Activated CD8-positive, alpha-beta memory T cell treated with anti-CD3 and anti-CD28 coated beads, Interleukin-2, amount 50 U/mL, for 48 hours (primary cell): ENCODE results near the gene TTLL11.

Experiments used
- DNase-seq: peaks from one replicate; pipeline ENCODE4 v3.0.0-alpha.2; 2020

TTLL11 gene

DNA sequence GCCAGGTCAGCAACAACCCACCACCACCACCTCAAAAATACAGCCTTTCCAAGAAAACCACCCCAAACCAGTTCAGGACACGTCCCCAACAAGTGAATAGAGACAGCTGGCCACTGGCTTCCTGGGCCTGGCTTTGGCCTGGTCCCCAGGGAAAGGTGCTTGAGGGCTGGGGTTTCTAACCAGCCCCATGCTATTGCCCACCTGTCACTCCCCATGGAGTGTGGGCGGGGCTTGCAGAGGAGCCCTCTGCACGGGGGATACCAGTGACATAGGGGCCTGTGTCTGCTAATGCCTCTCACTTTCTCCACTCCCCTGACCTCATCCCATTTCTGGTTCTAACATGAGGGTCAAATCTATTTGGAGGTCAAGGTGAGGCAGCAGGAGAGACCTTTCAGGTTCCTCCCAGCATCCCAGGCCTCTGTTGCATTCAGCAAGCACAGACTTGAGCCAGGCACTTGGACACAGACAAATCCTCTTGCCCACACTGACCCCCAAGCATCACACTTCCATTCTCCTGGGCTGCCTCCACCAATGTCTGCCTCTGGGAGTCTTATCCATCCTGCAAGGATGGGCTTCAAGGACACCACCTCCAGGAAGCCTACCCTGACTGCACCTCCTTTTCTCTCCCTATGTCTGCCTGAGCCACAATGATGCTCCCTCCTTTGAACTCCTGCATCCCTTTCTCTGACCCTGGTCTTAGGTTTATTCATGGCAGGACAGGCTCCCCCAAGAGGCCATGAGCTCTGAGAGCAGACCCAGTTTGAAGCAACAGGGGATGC is 16.1 kb upstream of the TTLL11 start:
- DNase-seq = no peak

DNA sequence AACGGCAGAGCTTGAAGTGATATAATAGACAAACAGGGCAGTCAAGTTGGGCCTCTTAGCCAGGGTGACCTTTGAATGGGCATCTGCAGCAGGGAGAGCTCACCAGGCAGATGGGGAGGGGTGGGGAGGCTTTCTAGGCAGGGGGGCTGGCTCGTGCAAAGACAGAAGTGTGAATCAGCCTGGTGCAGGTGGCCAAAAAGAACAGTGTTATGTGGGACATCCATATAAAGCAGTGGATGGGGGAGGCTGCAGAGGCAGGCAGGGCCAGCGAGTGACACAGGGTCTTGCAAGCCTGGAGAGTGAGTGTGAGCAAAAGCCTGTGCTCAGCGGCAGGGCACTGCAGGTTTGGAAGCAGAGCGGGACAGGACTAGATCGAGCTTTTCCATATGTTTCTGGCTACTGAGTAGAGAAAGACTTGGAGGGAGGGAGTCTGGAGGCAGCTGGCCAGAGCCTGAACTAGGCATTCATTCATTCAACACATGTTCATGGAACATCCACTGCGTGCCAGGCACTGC is 14.2 kb upstream of the TTLL11 start:
- no peak for DNase-seq

- DNase-seq = no peak
These were observed 13.5 kb upstream of the TTLL11 start for GRCh38 chr9:122106576-122106975.

DNA sequence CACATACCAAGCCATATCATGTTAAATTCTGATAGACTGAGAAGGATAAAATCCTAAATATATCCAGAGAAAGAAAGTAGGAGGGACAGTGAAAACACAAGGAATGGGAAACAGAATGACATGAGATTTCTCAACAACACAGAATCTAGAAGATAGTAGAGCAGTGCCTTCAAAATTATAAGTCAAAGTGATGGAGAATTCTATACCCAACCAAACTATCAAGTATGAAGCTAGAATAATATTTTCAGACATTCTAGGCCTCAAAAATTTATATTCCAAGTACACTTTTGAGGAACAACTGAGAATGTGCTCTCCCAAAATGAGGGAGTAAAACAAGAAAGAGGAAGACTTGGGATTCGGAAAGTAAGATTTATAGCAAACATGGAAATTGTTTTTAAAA is 10.9 kb upstream of the TTLL11 start:
- no peak for DNase-seq

DNA sequence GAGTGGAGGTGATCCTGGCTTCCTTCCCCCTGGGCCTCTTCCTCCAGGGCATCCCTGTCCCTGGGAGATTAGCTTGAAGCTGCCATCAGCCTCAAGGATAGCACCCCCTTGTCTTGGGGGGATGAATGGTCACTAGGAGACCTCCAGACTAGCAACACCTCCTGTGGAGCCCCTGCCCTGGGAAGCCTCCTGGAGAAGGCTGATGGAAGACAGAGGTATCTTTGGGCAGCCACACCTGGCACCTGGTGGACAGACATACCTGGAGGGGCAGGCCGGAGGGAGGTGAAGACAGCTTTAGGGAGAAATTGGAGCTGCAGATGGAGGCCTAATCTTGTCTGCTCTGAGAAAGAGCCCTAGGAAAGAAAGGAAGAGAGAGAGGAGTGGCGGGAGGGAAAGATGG is 9.0 kb upstream of the TTLL11 start:
- peak; percentile 25 for DNase-seq

GRCh38 chr9:122100756-122101155 is 7.6 kb upstream of the TTLL11 start:
- peak; percentile 34 for DNase-seq

DNA sequence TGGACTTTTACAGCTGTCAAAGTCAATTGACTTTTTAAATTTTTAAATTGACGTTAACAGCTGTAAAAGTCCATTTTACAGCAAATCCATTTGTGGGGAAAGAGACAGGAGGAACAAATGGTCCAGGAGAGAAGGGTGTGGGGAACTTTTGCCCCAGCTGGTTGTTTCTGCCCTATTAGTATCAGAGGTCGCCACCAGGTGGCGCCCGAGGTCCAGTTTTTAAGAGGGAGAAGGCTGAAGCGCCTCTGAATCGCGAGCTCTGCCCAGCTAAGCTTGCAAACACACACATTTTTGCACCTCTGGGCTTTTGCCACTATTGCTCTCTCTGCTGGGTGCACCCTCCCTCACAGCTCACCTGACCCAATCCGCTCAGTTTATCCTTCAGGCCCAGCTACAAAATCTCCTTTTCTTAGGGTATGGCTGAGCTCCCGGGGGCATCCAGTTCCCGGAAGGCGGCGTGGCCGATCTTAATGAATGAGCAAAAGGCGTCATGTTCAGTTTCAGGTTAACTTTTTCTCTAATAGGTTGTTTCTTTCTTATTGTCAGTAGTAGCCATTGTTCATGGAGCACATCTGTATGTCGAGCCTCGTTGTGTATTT is 6.3 kb upstream of the TTLL11 start:
- peak; percentile 92 for DNase-seq

GRCh38 chr9:122097679-122098315 is 4.7 kb upstream of the TTLL11 start:
- no peak for DNase-seq

DNA sequence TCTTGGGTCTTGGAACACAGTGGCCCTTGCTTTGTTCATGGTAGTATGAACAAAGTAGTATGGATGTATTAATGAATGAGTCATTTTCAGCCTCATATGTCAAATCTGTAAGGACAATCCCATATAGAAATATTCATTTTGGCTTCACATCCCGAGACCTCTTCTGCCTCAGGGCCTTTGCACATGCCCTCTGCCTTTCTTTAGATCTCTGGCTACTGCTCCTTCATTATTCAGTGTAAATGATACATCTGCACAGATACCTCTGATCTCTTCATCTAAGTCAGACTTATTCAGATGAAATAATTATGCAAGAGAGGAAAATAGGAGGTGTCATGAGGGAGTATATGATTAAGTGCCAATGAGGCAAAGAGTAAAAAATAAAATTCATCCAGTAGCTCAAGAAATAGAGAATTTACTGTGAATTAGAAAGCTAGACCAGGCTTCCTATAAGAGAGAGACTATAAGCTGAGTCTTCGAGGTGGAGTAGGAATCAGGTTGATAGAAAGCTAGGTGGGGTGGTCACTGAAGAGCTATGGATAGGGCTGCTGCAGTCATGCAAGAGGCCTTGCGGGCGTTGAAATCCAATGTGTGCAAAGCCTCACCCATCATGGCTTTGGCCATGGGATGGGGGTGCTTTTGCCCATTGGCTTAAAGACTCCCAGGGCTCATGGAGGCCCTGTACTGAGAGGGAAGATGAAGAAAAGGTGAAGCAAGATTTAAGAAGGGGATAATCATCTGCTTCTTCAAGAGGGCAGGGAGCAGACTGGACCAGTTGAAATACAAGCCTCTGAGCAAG is 3.7 kb upstream of the TTLL11 start:
- peak; percentile 22 for DNase-seq

DNA sequence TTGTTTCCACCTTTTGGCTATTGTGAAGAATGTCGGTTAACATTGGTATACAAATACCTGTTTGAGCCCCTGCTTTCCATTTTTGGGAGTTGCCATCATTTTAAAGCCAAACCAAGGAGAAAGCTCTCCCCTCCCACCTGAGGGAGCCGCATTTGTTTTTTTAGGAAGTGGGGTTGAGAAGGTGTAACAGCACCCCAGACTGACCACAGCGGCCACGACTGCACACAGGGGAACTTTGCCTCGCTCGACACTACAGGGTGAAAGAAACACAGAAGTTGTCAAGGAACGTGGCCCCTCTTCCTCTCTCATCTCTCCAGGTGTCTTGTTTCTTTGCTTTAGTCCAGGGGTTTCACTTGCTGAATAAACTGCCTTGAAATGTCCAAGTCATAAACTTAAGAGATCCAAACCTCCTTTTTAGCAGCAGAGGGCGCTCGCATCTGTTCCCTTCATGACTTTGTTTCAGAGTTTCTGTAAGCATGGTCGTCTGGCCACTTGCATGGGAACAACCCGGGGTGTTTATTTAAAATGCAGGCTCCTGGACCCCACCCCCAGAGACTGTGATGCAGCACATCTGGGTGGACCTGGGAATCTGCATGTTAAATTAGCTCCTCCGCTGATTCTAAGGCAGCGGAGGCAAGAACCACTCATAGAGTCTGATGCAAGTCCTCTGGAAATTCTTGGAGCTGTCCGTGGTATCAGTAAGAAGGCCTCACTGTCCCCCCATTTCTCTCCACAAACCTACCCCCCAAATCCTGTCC is 2.1 kb upstream of the TTLL11 start:
- DNase-seq = peak; percentile 66

GRCh38 chr9:122091682-122092592 is 1.2 kb downstream of the TTLL11 start:
- no peak for DNase-seq

- DNase-seq = no peak
These were observed 2.1 kb downstream of the TTLL11 start for GRCh38 chr9:122090981-122091380.

DNA sequence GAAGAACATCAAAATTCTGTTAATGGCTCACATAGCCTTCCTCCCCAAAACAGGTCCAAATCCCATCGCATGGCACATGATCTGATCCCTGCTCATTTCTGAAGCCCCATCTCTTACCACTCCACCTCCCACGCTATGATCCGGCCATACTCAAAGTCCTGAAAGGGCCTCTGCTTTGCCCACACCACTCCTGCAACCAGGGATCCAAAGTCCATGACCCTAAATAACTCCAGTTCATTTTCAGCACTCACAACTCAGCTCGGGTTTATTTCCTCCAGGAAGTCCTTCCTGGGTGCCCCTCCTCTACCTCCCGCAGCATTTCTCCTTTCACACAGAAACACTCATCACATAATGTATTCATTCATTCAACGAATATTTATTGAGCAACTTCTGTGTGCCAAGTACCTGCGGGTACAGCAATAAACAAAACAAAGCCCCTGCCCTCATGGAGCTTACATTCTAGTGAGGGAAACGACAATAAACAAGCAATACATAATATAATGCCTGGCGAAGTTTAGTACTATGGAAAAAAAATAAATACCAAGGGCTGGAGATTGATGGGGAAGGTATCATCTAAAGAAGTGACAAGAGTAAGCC is 2.7 kb downstream of the TTLL11 start:
- DNase-seq = no peak

DNA sequence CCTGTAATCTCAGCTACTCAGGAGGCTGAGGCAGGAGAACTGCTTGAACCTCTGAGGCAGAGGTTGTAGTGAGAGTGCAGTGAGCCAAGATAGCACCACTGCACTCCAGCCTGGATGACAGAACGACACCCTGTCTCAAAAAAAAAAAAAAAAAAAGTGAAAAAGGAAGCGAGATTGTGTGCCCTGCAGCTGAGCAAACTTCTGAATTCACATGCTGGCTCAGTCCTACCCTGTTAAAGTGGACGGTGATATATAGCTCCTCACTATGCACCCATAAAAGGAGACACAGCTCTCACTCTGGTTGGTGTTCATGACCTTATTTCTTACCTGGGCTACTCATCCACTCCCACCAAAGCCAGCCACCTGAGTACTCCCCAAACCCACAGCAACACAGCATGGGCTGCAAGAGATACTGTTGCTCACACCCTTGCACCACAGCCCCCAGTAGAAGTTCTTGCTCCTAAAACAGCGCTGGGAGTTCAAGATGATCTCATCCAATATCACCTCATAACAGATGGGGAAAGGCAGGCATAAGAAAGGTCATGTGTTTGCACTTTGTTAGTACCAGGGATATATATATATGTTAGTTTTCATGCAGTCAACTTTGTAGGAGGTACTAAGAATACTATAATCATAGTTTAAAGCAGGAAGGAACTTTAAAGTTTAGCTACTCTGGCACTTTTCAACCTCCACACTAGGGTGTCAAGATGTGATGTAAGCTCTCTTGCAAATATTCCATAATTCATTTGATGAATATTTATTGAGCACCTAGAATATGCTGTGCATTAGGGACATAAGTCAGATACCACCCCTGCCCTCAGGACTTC is 4.0 kb downstream of the TTLL11 start:
- DNase-seq = no peak

DNA sequence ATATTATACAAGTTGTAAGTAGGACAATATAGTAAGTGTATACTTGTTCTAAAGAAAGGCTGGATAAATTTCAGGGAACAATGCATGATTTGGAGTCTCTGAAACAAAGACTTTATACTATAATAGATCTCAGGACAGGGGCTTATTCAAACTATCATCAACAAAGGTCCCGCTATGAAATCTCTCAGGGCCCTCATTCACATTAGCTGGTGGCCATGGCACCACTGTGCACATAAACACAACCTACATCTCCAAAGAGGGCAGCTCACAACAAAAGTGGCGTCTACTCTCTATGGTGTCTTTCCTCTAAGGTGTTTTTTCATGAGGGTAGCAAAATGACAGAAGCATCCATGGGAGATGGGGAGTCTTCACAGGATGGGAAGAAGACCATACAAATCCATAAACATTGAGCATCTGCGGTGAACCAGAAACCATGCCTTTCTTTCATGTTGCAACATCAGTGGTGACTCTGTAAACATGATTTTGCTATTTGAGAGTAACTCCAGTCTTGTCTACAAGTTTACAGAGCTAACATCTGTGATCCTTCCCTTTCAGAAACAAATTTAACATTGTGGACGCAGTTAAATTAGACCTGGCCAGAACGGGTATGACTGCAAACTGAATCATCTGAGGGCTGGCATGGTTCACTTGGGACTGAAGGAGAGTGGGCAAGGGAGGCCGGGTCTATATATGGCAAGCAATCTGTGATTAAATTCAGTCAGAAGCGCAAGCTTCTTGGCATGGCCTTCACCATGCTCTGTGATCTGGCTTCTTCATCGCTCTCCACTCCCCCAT is 5.5 kb downstream of the TTLL11 start:
- no peak for DNase-seq

DNA sequence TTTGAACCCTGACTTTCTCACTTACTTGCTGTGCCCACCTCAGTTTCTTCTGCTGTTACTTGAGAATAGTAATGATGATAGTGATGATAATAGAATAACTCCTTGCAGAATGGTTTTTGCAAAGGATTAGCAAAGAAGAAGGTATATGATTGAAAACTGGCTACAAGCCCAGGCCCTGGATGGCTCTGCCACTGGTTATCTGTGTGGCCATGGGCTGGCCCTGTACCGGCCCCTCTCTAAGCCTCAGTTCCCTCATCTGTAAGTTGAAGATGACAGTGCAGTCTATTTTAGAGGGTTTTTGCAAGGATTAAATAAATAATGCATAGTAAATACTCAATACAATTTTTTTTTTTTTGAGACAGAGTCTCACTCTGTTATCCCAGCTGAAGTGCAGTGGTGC is 6.2 kb downstream of the TTLL11 start:
- DNase-seq = no peak

- DNase-seq = no peak
These were observed 7.8 kb downstream of the TTLL11 start for GRCh38 chr9:122085260-122085659.

DNA sequence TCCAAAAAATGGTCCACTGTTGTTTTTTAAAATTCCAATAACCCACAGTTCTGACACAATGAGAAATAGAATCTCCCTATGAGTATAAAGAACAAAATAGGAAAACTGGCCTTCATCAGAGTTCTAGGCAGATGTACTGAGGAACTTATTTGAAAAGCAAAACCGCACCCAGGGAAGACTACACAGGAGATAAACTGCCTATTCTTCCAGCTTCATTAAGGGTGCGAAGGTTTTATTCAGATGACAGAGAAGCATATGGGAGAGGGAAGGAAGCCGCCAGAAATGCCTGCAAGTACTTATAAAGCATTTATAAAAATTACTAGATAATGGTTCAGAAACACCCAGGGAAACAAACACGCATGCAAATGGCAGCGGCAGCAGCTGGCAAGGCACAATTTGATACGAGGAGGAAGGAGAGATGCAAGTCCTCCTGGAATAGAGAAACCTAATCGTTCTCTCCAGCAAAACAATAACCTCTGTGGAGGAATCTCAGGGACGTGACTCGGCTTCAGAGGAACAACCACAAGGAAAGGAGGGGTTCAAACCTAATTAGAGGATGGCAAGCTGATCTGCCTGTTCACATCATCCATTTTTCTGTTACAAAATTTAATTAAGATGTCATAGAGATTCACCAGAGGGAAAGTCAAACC is 9.0 kb downstream of the TTLL11 start:
- no peak for DNase-seq

DNA sequence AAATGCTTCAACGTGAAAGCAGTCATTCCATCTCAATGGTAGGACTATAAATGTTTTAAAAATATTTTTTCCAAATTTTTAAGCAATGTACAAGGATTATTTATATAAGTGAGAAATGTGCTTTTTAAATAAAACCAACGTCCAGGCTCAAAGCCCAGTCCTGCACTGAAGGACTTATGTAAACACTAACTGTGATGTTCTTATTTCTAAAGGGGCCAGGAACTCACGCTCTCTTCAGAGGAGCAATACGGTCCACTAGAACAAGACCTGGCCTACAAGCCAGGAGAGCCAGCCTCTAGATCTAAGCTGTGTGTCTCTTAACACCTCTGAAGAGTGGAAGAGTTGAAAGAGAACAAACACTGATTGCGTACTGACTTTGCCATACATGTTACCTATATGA is 12.1 kb downstream of the TTLL11 start:
- no peak for DNase-seq
